ENCODE measurements around the gene RAD9A.

GRCh38 chr11:67370351-67371076, 21.3 kb upstream of the RAD9A start:
- TF ChIP-seq CTCF (IDR thresholded peaks at IDR 0.05) = no peak
- no peak for TF ChIP-seq EZH2 (IDR thresholded peaks at IDR 0.05)
